Neutrophil (primary cell): ENCODE data around the gene ACOT2.

ENCODE experiments used
- H3K27ac ChIP-seq: fragments of 200-600 bp; sonication (generic); 2 replicates; pipeline ENCODE4 v1.5.1; 2016; ENCODE audit warnings: mild to moderate bottlenecking, moderate library complexity
- H3K27me3 ChIP-seq: fragments of 200-600 bp; sonication (generic); 2 replicates; pipeline ENCODE4 v1.6.0; 2016; ENCODE audit warnings: mild to moderate bottlenecking
- H3K36me3 ChIP-seq: fragments of 200-600 bp; sonication (generic); 2 replicates; pipeline ENCODE4 v1.5.1; 2017
- H3K4me1 ChIP-seq, 2 experiments: fragments of 200-600 bp in 1 of 2; sonication (generic) in 1 of 2; 1 replicate in 1 of 2; 2 replicates in 1 of 2; pipeline versions ENCODE4 v1.5.1 to v1.6.1; 2013 to 2016; ENCODE audit warnings: low read depth in 1 of 2, low read length in 1 of 2, mild to moderate bottlenecking in 1 of 2, moderate library complexity in 1 of 2; ENCODE audit not compliant: control insufficient read depth in 1 of 2, insufficient read depth in 1 of 2
- H3K4me3 ChIP-seq, 2 experiments: fragments of 200-600 bp in 1 of 2; sonication (generic) in 1 of 2; 1 replicate in 1 of 2; 2 replicates in 1 of 2; pipeline ENCODE4 v1.5.1; 2013 to 2016; ENCODE audit warnings: low read depth in 1 of 2, low read length in 1 of 2, mild to moderate bottlenecking in 1 of 2, moderate library complexity in 1 of 2
- H3K9me3 ChIP-seq: fragments of 200-600 bp; sonication (generic); 2 replicates; pipeline ENCODE4 v1.5.1; 2016
- TF ChIP-seq, protein P1 (sequence below): fragments of 200-600 bp; sonication (generic); IDR thresholded peaks from 2 replicates; pipeline ENCODE4 v1.5.1; 2016; ENCODE audit warnings: antibody characterized with exemption

Gene ACOT2

GRCh38 chr14:73602994-73603393, 34.0 kb downstream of the ACOT2 start:
- Histone ChIP-seq H3K4me3 (no peak overlapping the region), H3K27me3 (peaks cover 4% of the 10 kb centered on the region), H3K36me3 (no peaks in the 10 kb centered on the region), H3K4me1 (no peaks in the 10 kb centered on the region), H3K27ac (no peak overlapping the region), H3K9me3 (no peaks in the 10 kb centered on the region)
- TF ChIP-seq, protein P1, sequence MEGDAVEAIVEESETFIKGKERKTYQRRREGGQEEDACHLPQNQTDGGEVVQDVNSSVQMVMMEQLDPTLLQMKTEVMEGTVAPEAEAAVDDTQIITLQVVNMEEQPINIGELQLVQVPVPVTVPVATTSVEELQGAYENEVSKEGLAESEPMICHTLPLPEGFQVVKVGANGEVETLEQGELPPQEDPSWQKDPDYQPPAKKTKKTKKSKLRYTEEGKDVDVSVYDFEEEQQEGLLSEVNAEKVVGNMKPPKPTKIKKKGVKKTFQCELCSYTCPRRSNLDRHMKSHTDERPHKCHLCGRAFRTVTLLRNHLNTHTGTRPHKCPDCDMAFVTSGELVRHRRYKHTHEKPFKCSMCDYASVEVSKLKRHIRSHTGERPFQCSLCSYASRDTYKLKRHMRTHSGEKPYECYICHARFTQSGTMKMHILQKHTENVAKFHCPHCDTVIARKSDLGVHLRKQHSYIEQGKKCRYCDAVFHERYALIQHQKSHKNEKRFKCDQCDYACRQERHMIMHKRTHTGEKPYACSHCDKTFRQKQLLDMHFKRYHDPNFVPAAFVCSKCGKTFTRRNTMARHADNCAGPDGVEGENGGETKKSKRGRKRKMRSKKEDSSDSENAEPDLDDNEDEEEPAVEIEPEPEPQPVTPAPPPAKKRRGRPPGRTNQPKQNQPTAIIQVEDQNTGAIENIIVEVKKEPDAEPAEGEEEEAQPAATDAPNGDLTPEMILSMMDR, result no peak

- TF ChIP-seq, protein P1, result no peak
- H3K27ac ChIP-seq, result no peak overlapping the region
- H3K4me3 ChIP-seq, result no peak overlapping the region
- no peaks in the 10 kb centered on the region for H3K4me1 ChIP-seq
- no peaks in the 10 kb centered on the region for H3K9me3 ChIP-seq
- peaks cover 12% of the 10 kb centered on the region for H3K27me3 ChIP-seq
- no peaks in the 10 kb centered on the region for H3K36me3 ChIP-seq
These were observed 37.3 kb downstream of the ACOT2 start for GRCh38 chr14:73606271-73606670.

GRCh38 chr14:73607241-73607640, 38.2 kb downstream of the ACOT2 start:
- Histone ChIP-seq H3K4me1 (peaks cover 1% of the 10 kb centered on the region in 2 experiments), H3K27me3 (peaks cover 21% of the 10 kb centered on the region), H3K4me3 (no peak overlapping the region), H3K9me3 (no peaks in the 10 kb centered on the region), H3K36me3 (no peaks in the 10 kb centered on the region), H3K27ac (no peak overlapping the region)
- TF ChIP-seq, protein P1, result no peak

DNA sequence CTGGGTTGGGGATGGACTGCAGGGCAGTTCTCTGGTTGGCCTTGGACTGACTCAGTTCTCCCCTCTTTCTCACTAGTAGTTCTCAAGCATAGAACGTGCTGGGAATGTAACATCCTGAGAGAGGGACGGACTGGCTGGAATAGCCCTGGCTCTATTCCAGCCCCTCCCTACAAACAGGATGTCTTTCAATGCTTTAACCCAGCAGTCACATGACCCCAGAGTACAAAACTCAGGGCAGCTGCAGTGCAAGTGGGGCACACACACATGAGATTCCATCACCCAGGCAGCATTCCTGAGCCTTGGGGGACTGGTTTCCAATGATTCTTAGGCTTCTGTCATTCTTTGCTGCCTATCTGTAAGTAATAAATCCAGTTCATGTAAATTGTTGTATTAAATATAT, 41.7 kb downstream of the ACOT2 start:
- Histone ChIP-seq H3K4me3 (no peak overlapping the region), H3K36me3 (no peaks in the 10 kb centered on the region), H3K27me3 (peaks cover 40% of the 10 kb centered on the region), H3K27ac (no peak overlapping the region), H3K9me3 (no peaks in the 10 kb centered on the region), H3K4me1 (peaks cover 13 to 14% of the 10 kb centered on the region in 2 experiments)
- TF ChIP-seq, protein P1, result no peak

DNA sequence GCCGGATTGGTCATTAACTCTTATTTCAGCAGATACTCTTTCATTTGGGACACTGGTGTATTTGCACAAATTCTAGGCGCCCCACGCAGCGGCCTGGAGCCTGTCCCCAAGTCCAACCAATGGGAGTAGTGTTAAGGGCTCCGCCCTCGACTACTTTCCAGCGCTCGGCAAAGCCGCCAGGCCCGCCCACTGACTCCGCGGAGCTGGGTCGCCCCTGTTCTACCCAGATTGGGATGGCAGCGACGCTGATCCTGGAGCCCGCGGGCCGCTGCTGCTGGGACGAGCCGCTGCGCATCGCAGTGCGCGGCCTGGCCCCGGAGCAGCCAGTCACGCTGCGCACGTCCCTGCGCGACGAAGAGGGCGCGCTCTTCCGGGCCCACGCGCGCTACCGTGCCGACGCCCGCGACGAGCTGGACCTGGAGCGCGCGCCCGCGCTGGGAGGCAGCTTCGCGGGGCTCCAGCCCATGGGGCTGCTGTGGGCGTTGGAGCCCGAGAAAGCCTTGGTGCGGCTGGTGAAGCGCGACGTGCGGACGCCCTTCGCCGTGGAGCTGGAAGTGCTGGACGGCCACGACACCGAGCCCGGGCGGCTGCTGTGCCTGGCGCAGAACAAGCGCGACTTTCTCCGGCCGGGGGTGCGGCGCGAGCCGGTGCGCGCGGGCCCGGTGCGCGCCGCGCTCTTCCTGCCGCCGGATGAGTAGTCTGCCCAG, 43.5 kb downstream of the ACOT2 start, which contains the start of gene ACOT6:
TSS of gene ACOT6 (plus strand) at position 179 of the 707 bp plus-strand sequence. CDS start at position 234, 55 bp downstream.
- no peaks in the 10 kb centered on the region for H3K9me3 ChIP-seq
- no peak within 1 kb of the TSS for H3K27ac ChIP-seq
- peaks cover 40% of the 10 kb centered on the region for H3K27me3 ChIP-seq
- peak within 1 kb of the TSS; percentile 51 to 54 for H3K4me3 ChIP-seq
- peaks cover 13 to 14% of the 10 kb centered on the region in 2 experiments for H3K4me1 ChIP-seq
- TF ChIP-seq, protein P1, result no peak
- no peaks in the 10 kb centered on the region for H3K36me3 ChIP-seq
